GM12878 (cell line): ENCODE measurements around the gene TRIM69. TPM values are rescaled to one million over a fixed set of nuclear protein-coding genes. Genes with fewer than 3 reads are reported as not detected.
A peak's percentile ranks its signal among the peaks of the same experiment; 100 is the strongest.
"Not testable (repeated sequence)": the region's sequence is repeated elsewhere in the genome, so short reads cannot be mapped to it uniquely, and the experiment has no call there.

Source experiments
- ATAC-seq: fragments of 200-7000 bp; cut with Tn5 transposase; 3 replicates; pipeline ENCODE4 v1.9.1; 2020; ENCODE audit warnings: mild to moderate bottlenecking, moderate library complexity
- BruUV-seq: library from RNA; stranded (reverse); fragments of 400-500 nt; replicated peaks from 2 replicates; lab custom pipeline; 2021; lab: Mats Ljungman, UMichigan
- CTCF ChIA-PET: fragments of 300-600 bp; sonication (Branson Sonifier 250); formaldehyde crosslinking; extraction: SDS; loops from one replicate; lab custom pipeline; 2021; ENCODE audit warnings: inconsistent platforms; lab: Yijun Ruan, JAX
- POLR2A ChIA-PET: fragments of 350-600 bp; formaldehyde crosslinking; extraction: SDS; loops from one replicate; lab custom pipeline; 2021; ENCODE audit warnings: inconsistent platforms; lab: Charles Lee
- RAD21 ChIA-PET: fragments of 300-600 bp; sonication (Branson Sonifier 250); formaldehyde crosslinking; loops from one replicate; lab custom pipeline; 2023; ENCODE audit warnings: antibody characterized with exemption; ENCODE audit not compliant: unreplicated experiment; lab: Charles Lee
- SMC1A ChIA-PET: fragments of 300-600 bp; sonication (Branson Sonifier 250); formaldehyde crosslinking; loops from one replicate; lab custom pipeline; 2023; ENCODE audit not compliant: unreplicated experiment, uncharacterized antibody; lab: Charles Lee
- DNase-seq: peaks from one replicate; pipeline ENCODE4 v3.0.0-alpha.2; 2011; ENCODE audit warnings: low read depth, low spot score
- FAIRE-seq: peaks from 3 replicates; lab custom pipeline; 2011; peaks lifted over from hg19 to GRCh38; lab: Jason Lieb, UNC
- H2AFZ ChIP-seq: 2 replicates; pipeline ENCODE4 v1.6.0; 2011; ENCODE audit warnings: low read depth, low read length, control low read depth; ENCODE audit not compliant: control insufficient read depth
- H3K27ac ChIP-seq: 2 replicates; pipeline ENCODE4 v1.5.1; 2011; ENCODE audit warnings: control low read depth; ENCODE audit not compliant: control insufficient read depth, insufficient read depth
- H3K27me3 ChIP-seq, 2 experiments: replicated peaks in 1 of 2; 2 replicates each; pipeline versions ENCODE4 v1.6.0 to v1.6.1; 2011; ENCODE audit warnings: low read length in 1 of 2; ENCODE audit not compliant: control insufficient read depth in 2 of 2, insufficient read depth in 2 of 2
- H3K36me3 ChIP-seq, 2 experiments: 2 replicates each; pipeline ENCODE4 v1.5.1; 2011; ENCODE audit warnings: low read length in 1 of 2; ENCODE audit not compliant: control insufficient read depth in 2 of 2, insufficient read depth in 2 of 2
- H3K4me1 ChIP-seq: 2 replicates; pipeline ENCODE4 v1.6.1; 2011; ENCODE audit warnings: mild to moderate bottlenecking, low read length, moderate library complexity, mixed read lengths; ENCODE audit not compliant: control insufficient read depth, insufficient read depth
- H3K4me2 ChIP-seq: 2 replicates; pipeline ENCODE4 v1.6.0; 2011; ENCODE audit warnings: control low read depth; ENCODE audit not compliant: control insufficient read depth, insufficient read depth
- H3K4me3 ChIP-seq: fragments of 200-600 bp; sonication (generic); 2 replicates; pipeline ENCODE4 v1.5.1; 2016
- H3K79me2 ChIP-seq: 2 replicates; pipeline ENCODE4 v1.6.0; 2011; ENCODE audit warnings: low read length; ENCODE audit not compliant: control insufficient read depth, insufficient read depth
- H3K9ac ChIP-seq: 2 replicates; pipeline ENCODE4 v1.8.0; 2011; ENCODE audit warnings: low read length, control low read depth, mixed read lengths; ENCODE audit not compliant: control insufficient read depth, insufficient read depth
- H3K9me3 ChIP-seq: replicated peaks from 3 replicates; pipeline ENCODE4 v1.5.1; 2011; ENCODE audit warnings: mild to moderate bottlenecking, low read length; ENCODE audit not compliant: control insufficient read depth, insufficient read depth
- H4K20me1 ChIP-seq: 2 replicates; pipeline ENCODE4 v1.6.0; 2011; ENCODE audit not compliant: control insufficient read depth, insufficient read depth
- BACH1 ChIP-seq: fragments of 450-650 bp; IDR thresholded peaks from 2 replicates; pipeline ENCODE4 v1.6.1; 2017; ENCODE audit warnings: mild to moderate bottlenecking, borderline replicate concordance
- CBX5 ChIP-seq: sonication (generic); IDR thresholded peaks from 2 replicates; pipeline ENCODE4 v1.6.1; 2016; ENCODE audit warnings: low read depth, moderate library complexity, mild to moderate bottlenecking, inconsistent platforms
- KDM1A ChIP-seq: fragments of 200-600 bp; sonication (generic); IDR thresholded peaks from 2 replicates; pipeline ENCODE4 v1.6.1; 2016; ENCODE audit warnings: borderline replicate concordance
- MLLT1 ChIP-seq: fragments of 450-650 bp; IDR thresholded peaks from 2 replicates; pipeline ENCODE4 v1.6.1; 2016; ENCODE audit warnings: mild to moderate bottlenecking
- PBX3 ChIP-seq: IDR thresholded peaks from 2 replicates; pipeline ENCODE4 v1.6.1; 2011; ENCODE audit warnings: mild to moderate bottlenecking, low read depth, low read length, moderate library complexity; ENCODE audit not compliant: insufficient replicate concordance
- POLR2AphosphoS2 ChIP-seq: IDR thresholded peaks from 2 replicates; pipeline ENCODE4 v1.6.1; 2011; ENCODE audit warnings: low read depth, mild to moderate bottlenecking, low read length, improper control_type of control experiment, moderate library complexity
- RB1 ChIP-seq: fragments of 450-650 bp; formaldehyde crosslinking; IDR thresholded peaks from 2 replicates; pipeline ENCODE4 v1.6.1; 2017; ENCODE audit warnings: mild to moderate bottlenecking, borderline replicate concordance
- RCOR1 ChIP-seq: conservative IDR thresholded peaks from 2 replicates; pipeline ENCODE4 v1.6.1; 2012; ENCODE audit warnings: low read depth, low read length, improper control_type of control experiment
- SMARCA5 ChIP-seq: fragments of 450-650 bp; IDR thresholded peaks from 2 replicates; pipeline ENCODE4 v1.6.1; 2017; ENCODE audit warnings: mild to moderate bottlenecking
- SMC3 ChIP-seq: IDR thresholded peaks from 2 replicates; pipeline ENCODE4 v1.6.1; 2011; ENCODE audit warnings: low read length, improper control_type of control experiment, borderline replicate concordance
- ZNF207 ChIP-seq: fragments of 450-650 bp; IDR thresholded peaks from 2 replicates; pipeline ENCODE4 v1.6.1; 2014; ENCODE audit warnings: antibody characterized with exemption, mild to moderate bottlenecking, borderline replicate concordance
- ZNF217 ChIP-seq: fragments of 450-650 bp; IDR thresholded peaks from 2 replicates; pipeline ENCODE4 v1.6.1; 2017; ENCODE audit warnings: antibody characterized with exemption, mild to moderate bottlenecking
- WGBS: methylation state at CpG from one replicate; pipeline ENCODE4 v1.1.6; 2016; ENCODE audit warnings: low lambda C conversion rate; ENCODE audit not compliant: insufficient replicate concordance, insufficient coverage; ENCODE audit errors: missing lambda C conversion rate; 5-methylcytosine and 5-hydroxymethylcytosine counted together
- in situ Hi-C: fragments of 300-500 bp; cut with MboI; formaldehyde crosslinking; loops from 9 replicates; pipeline ENCODE4 v1.14.3; 2018; ENCODE audit warnings: mixed read lengths
- intact Hi-C: fragments of 100-400 bp; cut with micrococcal nuclease; formaldehyde crosslinking; loops from one replicate; pipeline ENCODE4 v1.14.2; 2022; ENCODE audit not compliant: unreplicated experiment
- polyA plus RNA-seq, 11 experiments: library from polyadenylated mRNA; depleted of rRNA in 4 of 11; unstranded in 6 of 11; stranded (reverse) in 5 of 11; fragments of >200 nt; fragmentation: Nextera tagmentation in 4 of 11; fragmentation: Illumina TruSeq in 1 of 11; extraction: Ambion mirVana in 4 of 11; extraction: Trizol in 1 of 11; gene quantifications; 1 replicate in 1 of 11; 2 replicates in 10 of 11; pipeline versions ENCODE4 v1.2.1 to v1.2.3, GENCODE V29; 2011 to 2016; ENCODE audit warnings: inconsistent platforms in 2 of 11, missing spikeins in 2 of 11, low read depth in 1 of 11
- total RNA-seq, 4 experiments: library from RNA; depleted of rRNA in 3 of 4; stranded (reverse); fragments of >200 nt in 3 of 4; fragmentation: Illumina TruSeq in 1 of 4; extraction: Trizol in 1 of 4; gene quantifications; 2 replicates each; pipeline versions ENCODE4 v1.2.1 to v1.2.3, GENCODE V29; 2013 to 2021
- TF ChIP-seq, protein P1 (sequence below): fragments of 450-650 bp; IDR thresholded peaks from 2 replicates; pipeline ENCODE4 v1.6.1; 2016; ENCODE audit warnings: mild to moderate bottlenecking, moderate library complexity, borderline replicate concordance
- TF ChIP-seq, protein P2 (sequence below): IDR thresholded peaks from 2 replicates; pipeline ENCODE4 v1.6.1; 2012; ENCODE audit warnings: low read depth, low read length, improper control_type of control experiment

TRIM69 gene
- total and polyA plus RNA-seq, 10 of the 15 experiments (the other 5 are each of a cell fraction or from before 2014, with no cell fraction given) = 11.2 to 52.7 (median 37.8) TPM

GRCh38 chr15:44728232-44728575 lies 8.1 kb upstream of the TRIM69 start:
- SMC1A ChIA-PET = interaction anchor here (0.6 to 16.1 kb wide), 10 partner anchors 8 to 152 kb away, joined by 3 to 637 read pairs (median 4); partner anchors contain the start of genes B2M, PATL2, SPG11 and TRIM69
- FAIRE-seq = not testable (repeated sequence)
- TF ChIP-seq RB1 (peak; percentile 38; the same call in 1 of the 2 replicates), MLLT1 (peak; percentile 87), PBX3 (peak; percentile 10), RCOR1 (peak; percentile 82; the same call in 1 of the 2 replicates), ZNF217 (peak; percentile 93), SMC3 (peak; percentile 29; the same call in 1 of the 2 replicates), POLR2AphosphoS2 (0 out of 2 replicates have a peak, but pooled peaks have one; percentile 57), CBX5 (peak; percentile 73; the same call in 1 of the 2 replicates), SMARCA5 (peak; percentile 97), ZNF207 (0 out of 2 replicates have a peak, but pooled peaks have one; percentile 73), KDM1A (peak; percentile 18; the same call in 1 of the 2 replicates), BACH1 (peak; percentile 62)
- TF ChIP-seq, protein P1, sequence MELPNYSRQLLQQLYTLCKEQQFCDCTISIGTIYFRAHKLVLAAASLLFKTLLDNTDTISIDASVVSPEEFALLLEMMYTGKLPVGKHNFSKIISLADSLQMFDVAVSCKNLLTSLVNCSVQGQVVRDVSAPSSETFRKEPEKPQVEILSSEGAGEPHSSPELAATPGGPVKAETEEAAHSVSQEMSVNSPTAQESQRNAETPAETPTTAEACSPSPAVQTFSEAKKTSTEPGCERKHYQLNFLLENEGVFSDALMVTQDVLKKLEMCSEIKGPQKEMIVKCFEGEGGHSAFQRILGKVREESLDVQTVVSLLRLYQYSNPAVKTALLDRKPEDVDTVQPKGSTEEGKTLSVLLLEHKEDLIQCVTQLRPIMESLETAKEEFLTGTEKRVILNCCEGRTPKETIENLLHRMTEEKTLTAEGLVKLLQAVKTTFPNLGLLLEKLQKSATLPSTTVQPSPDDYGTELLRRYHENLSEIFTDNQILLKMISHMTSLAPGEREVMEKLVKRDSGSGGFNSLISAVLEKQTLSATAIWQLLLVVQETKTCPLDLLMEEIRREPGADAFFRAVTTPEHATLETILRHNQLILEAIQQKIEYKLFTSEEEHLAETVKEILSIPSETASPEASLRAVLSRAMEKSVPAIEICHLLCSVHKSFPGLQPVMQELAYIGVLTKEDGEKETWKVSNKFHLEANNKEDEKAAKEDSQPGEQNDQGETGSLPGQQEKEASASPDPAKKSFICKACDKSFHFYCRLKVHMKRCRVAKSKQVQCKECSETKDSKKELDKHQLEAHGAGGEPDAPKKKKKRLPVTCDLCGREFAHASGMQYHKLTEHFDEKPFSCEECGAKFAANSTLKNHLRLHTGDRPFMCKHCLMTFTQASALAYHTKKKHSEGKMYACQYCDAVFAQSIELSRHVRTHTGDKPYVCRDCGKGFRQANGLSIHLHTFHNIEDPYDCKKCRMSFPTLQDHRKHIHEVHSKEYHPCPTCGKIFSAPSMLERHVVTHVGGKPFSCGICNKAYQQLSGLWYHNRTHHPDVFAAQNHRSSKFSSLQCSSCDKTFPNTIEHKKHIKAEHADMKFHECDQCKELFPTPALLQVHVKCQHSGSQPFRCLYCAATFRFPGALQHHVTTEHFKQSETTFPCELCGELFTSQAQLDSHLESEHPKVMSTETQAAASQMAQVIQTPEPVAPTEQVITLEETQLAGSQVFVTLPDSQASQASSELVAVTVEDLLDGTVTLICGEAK = 0 out of 2 replicates have a peak, but pooled peaks have one; percentile 13
- TF ChIP-seq, protein P2, sequence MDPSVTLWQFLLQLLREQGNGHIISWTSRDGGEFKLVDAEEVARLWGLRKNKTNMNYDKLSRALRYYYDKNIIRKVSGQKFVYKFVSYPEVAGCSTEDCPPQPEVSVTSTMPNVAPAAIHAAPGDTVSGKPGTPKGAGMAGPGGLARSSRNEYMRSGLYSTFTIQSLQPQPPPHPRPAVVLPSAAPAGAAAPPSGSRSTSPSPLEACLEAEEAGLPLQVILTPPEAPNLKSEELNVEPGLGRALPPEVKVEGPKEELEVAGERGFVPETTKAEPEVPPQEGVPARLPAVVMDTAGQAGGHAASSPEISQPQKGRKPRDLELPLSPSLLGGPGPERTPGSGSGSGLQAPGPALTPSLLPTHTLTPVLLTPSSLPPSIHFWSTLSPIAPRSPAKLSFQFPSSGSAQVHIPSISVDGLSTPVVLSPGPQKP = peak; percentile 17; the same call in 1 of the 2 replicates

More at GRCh38 chr15:44728232-44728575, 8.1 kb upstream of the TRIM69 start:
- H4K20me1 ChIP-seq, H3K9me3 ChIP-seq, DNase-seq, H2AFZ ChIP-seq, ATAC-seq, H3K27me3 ChIP-seq: not testable (repeated sequence)
- ChIA-PET RAD21 (interaction anchor here (0.5 to 19.7 kb wide), 9 partner anchors 8 to 192 kb away, joined by 3 to 680 read pairs (median 7); partner anchors contain the start of genes B2M, EIF3J, PATL2 and SPG11), POLR2A (interaction anchor here (0.6 to 24.8 kb wide), 9 partner anchors 4 to 919 kb away, joined by 3 to 718 read pairs (median 11); partner anchors contain the start of genes B2M, PATL2, SPG11 and TRIM69), CTCF (interaction anchor here (0.7 to 8.1 kb wide), 7 partner anchors 9 to 226 kb away, joined by 3 to 153 read pairs (median 5); partner anchors contain the start of genes B2M, PATL2, SPG11 and TRIM69)
- TSS peak; percentile 87 for BruUV-seq
- peak overlapping the region; percentile 34; the same call in 1 of the 2 replicates for H3K4me3 ChIP-seq
- WGBS = 11% methylated on average over 5 of the region's 5 CpGs
- H3K4me2 ChIP-seq = peak overlapping the region; percentile 85
- peak overlapping the region; percentile 99 for H3K27ac ChIP-seq
- in situ Hi-C loops (loop anchor here (10.0 kb wide), 1 partner anchor 933 kb away; the partner anchor contains the start of gene SERF2), intact Hi-C loops (loop anchor here (1.0 kb wide), 1 partner anchor 65 kb away; the partner anchor contains the start of gene SPG11)
- H3K9ac ChIP-seq = peak overlapping the region; percentile 82
- peaks cover 0 to 14% of the 10 kb centered on the region in 2 experiments; a peak in 3 of 4 replicates for H3K36me3 ChIP-seq
- H3K79me2 ChIP-seq = peaks cover 83% of the 10 kb centered on the region
- H3K4me1 ChIP-seq = peaks cover 31% of the 10 kb centered on the region
